WTC11 (cell line): ENCODE data around the gene PTX4. TPM values are rescaled to one million over a fixed set of nuclear protein-coding genes. Genes with fewer than 3 reads are reported as not detected.

Source experiments
- ATAC-seq: fragments of 200-7000 bp; cut with Tn5 transposase; 2 replicates; pipeline ENCODE4 v1.10.0; 2021; ENCODE audit warnings: mild to moderate bottlenecking, moderate library complexity
- CTCF ChIA-PET: fragments of 300-600 bp; sonication (Branson Sonifier 250); formaldehyde crosslinking; loops from one replicate; lab custom pipeline; 2021; ENCODE audit warnings: antibody characterized with exemption; lab: Charles Lee
- POLR2A ChIA-PET: fragments of 350-600 bp; sonication (Branson Sonifier 250); formaldehyde crosslinking; loops from one replicate; lab custom pipeline; 2021; ENCODE audit warnings: antibody characterized with exemption; lab: Charles Lee
- DNase-seq: peaks from one replicate; pipeline ENCODE4 v3.0.0; 2021; ENCODE audit warnings: low spot score
- H3K27ac Mint-ChIP-seq: 2 replicates; pipeline ENCODE4 v1.8.0; 2021; ENCODE audit warnings: mixed read lengths
- H3K27me3 Mint-ChIP-seq: 2 replicates; pipeline ENCODE4 v1.8.0; 2021; ENCODE audit warnings: low read depth, mild to moderate bottlenecking, moderate library complexity, mixed read lengths
- H3K36me3 Mint-ChIP-seq: 2 replicates; pipeline ENCODE4 v1.8.0; 2021; ENCODE audit warnings: mixed read lengths
- H3K4me1 Mint-ChIP-seq: 2 replicates; pipeline ENCODE4 v1.8.0; 2022; ENCODE audit warnings: mixed read lengths
- H3K4me3 Mint-ChIP-seq: 2 replicates; pipeline ENCODE4 v1.8.0; 2021; ENCODE audit warnings: mild to moderate bottlenecking, moderate library complexity, mixed read lengths
- H3K9me3 Mint-ChIP-seq: 2 replicates; pipeline ENCODE4 v1.8.0; 2021; ENCODE audit warnings: mixed read lengths
- ARID4B ChIP-seq: sonication (generic); formaldehyde crosslinking; IDR thresholded peaks from 2 replicates; pipeline ENCODE4 v1.8.0; 2023; ENCODE audit warnings: missing genetic modification reagents, mild to moderate bottlenecking, borderline replicate concordance
- CBFB ChIP-seq: sonication (generic); formaldehyde crosslinking; IDR thresholded peaks from 2 replicates; pipeline ENCODE4 v1.8.1; 2022; ENCODE audit warnings: mild to moderate bottlenecking, low read depth, missing genetic modification reagents
- CDX4 ChIP-seq: fragments of 250-450 bp; sonication (Bioruptor Pico); IDR thresholded peaks from 2 replicates; pipeline ENCODE4 v1.9.0; 2021; ENCODE audit warnings: moderate library complexity, mild to moderate bottlenecking, inconsistent platforms, borderline replicate concordance
- CREB1 ChIP-seq: sonication (generic); formaldehyde crosslinking; IDR thresholded peaks from 2 replicates; pipeline ENCODE4 v1.8.0; 2023; ENCODE audit warnings: mild to moderate bottlenecking, missing genetic modification reagents
- FOXP1 ChIP-seq: sonication (generic); formaldehyde crosslinking; IDR thresholded peaks from 2 replicates; pipeline ENCODE4 v1.8.0; 2022; ENCODE audit warnings: missing genetic modification reagents, mild to moderate bottlenecking, moderate library complexity, borderline replicate concordance
- FOXP4 ChIP-seq: sonication (generic); formaldehyde crosslinking; IDR thresholded peaks from 2 replicates; pipeline ENCODE4 v1.8.0; 2022; ENCODE audit warnings: mild to moderate bottlenecking, missing genetic modification reagents
- GABPB1 ChIP-seq: sonication (generic); formaldehyde crosslinking; IDR thresholded peaks from 2 replicates; pipeline ENCODE4 v1.8.1; 2023; ENCODE audit warnings: mild to moderate bottlenecking, missing genetic modification reagents
- IRF1 ChIP-seq: sonication (generic); formaldehyde crosslinking; IDR thresholded peaks from 2 replicates; pipeline ENCODE4 v1.8.0; 2023; ENCODE audit warnings: missing genetic modification reagents
- JAZF1 ChIP-seq: fragments of 250-450 bp; sonication (Bioruptor Pico); IDR thresholded peaks from 2 replicates; pipeline ENCODE4 v1.9.0; 2021; ENCODE audit warnings: moderate library complexity, mild to moderate bottlenecking, inconsistent platforms
- MXD4 ChIP-seq: fragments of 250-450 bp; sonication (Bioruptor Pico); IDR thresholded peaks from 2 replicates; pipeline ENCODE4 v1.8.0; 2021; ENCODE audit warnings: mild to moderate bottlenecking, moderate library complexity, borderline replicate concordance
- MYBL2 ChIP-seq: sonication (generic); formaldehyde crosslinking; IDR thresholded peaks from 2 replicates; pipeline ENCODE4 v1.8.1; 2023; ENCODE audit warnings: mild to moderate bottlenecking, moderate library complexity, missing genetic modification reagents
- NFATC4 ChIP-seq: fragments of 250-450 bp; sonication (Bioruptor Pico); IDR thresholded peaks from 2 replicates; pipeline ENCODE4 v1.9.0; 2021; ENCODE audit warnings: mild to moderate bottlenecking
- PRRX2 ChIP-seq: fragments of 250-450 bp; sonication (Bioruptor Pico); IDR thresholded peaks from 2 replicates; pipeline ENCODE4 v1.8.0; 2021; ENCODE audit warnings: mild to moderate bottlenecking
- RELA ChIP-seq: sonication (generic); formaldehyde crosslinking; IDR thresholded peaks from 2 replicates; pipeline ENCODE4 v1.8.1; 2022; ENCODE audit warnings: missing genetic modification reagents, mild to moderate bottlenecking, borderline replicate concordance
- RORB ChIP-seq: fragments of 250-450 bp; sonication (Bioruptor Pico); IDR thresholded peaks from 2 replicates; pipeline ENCODE4 v1.9.0; 2021; ENCODE audit warnings: mild to moderate bottlenecking
- SOX15 ChIP-seq: fragments of 250-450 bp; sonication (Bioruptor Pico); IDR thresholded peaks from 2 replicates; pipeline ENCODE4 v1.9.0; 2021; ENCODE audit warnings: mild to moderate bottlenecking
- TEAD4 ChIP-seq: sonication (generic); formaldehyde crosslinking; IDR thresholded peaks from 2 replicates; pipeline ENCODE4 v1.8.0; 2022; ENCODE audit warnings: mild to moderate bottlenecking, missing genetic modification reagents
- USF1 ChIP-seq: sonication (generic); formaldehyde crosslinking; IDR thresholded peaks from 2 replicates; pipeline ENCODE4 v1.8.0; 2022; ENCODE audit warnings: mild to moderate bottlenecking, missing genetic modification reagents
- ZNF138 ChIP-seq: sonication (generic); formaldehyde crosslinking; conservative IDR thresholded peaks from 2 replicates; pipeline ENCODE4 v1.8.1; 2022; ENCODE audit warnings: mild to moderate bottlenecking, moderate library complexity, missing genetic modification reagents
- ZNF396 ChIP-seq: fragments of 250-450 bp; sonication (Bioruptor Pico); IDR thresholded peaks from 2 replicates; pipeline ENCODE4 v1.8.0; 2021; ENCODE audit warnings: mild to moderate bottlenecking, moderate library complexity, borderline replicate concordance
- ZNF423 ChIP-seq: fragments of 250-450 bp; sonication (Bioruptor Pico); IDR thresholded peaks from 2 replicates; pipeline ENCODE4 v2.1.2; 2022; ENCODE audit warnings: mild to moderate bottlenecking, moderate library complexity
- ZNF532 ChIP-seq: fragments of 250-450 bp; sonication (Bioruptor Pico); IDR thresholded peaks from 2 replicates; pipeline ENCODE4 v1.9.0; 2021; ENCODE audit warnings: mild to moderate bottlenecking, borderline replicate concordance
- total RNA-seq: library from RNA; stranded (reverse); gene quantifications from 3 replicates; pipeline ENCODE4 v1.2.3, GENCODE V29; 2021

The PTX4 gene
- total RNA-seq, 1 experiment from 2014 or later, result 0.26 TPM

GRCh38 chr16:1450218-1450617 is 38.5 kb downstream of the PTX4 start:
- H3K4me1 Mint-ChIP-seq, result no peaks in the 10 kb centered on the region
- peaks cover 6% of the 10 kb centered on the region; the same call in 1 of the 2 replicates for H3K36me3 Mint-ChIP-seq
- no peaks in the 10 kb centered on the region for H3K27me3 Mint-ChIP-seq
- ChIA-PET POLR2A (no interaction called here), CTCF (no interaction called here)
- DNase-seq, result peak; percentile 72
- H3K9me3 Mint-ChIP-seq, result no peaks in the 10 kb centered on the region
- no peak overlapping the region for H3K27ac Mint-ChIP-seq
- no peak overlapping the region for H3K4me3 Mint-ChIP-seq
- TF ChIP-seq CREB1 (CRISPR knock-in tag), result no peak
- no peak for TF ChIP-seq MXD4 (CRISPR knock-in tag)
- no peak for TF ChIP-seq USF1 (CRISPR knock-in tag)
- no peak for TF ChIP-seq RORB (CRISPR knock-in tag)
- TF ChIP-seq MYBL2 (CRISPR knock-in tag), result no peak
- no peak for TF ChIP-seq CBFB (CRISPR knock-in tag)
- TF ChIP-seq TEAD4 (CRISPR knock-in tag), result no peak
- no peak for TF ChIP-seq ZNF396
- no peak for TF ChIP-seq GABPB1 (CRISPR knock-in tag)
- TF ChIP-seq ZNF532 (CRISPR knock-in tag), result no peak
- no peak for TF ChIP-seq FOXP4 (CRISPR knock-in tag)
- TF ChIP-seq PRRX2 (CRISPR knock-in tag), result no peak
- TF ChIP-seq SOX15 (CRISPR knock-in tag), result no peak
- peak; percentile 65 for ATAC-seq

- POLR2A ChIA-PET, result no interaction called here
- CTCF ChIA-PET, result no interaction called here
Observed at GRCh38 chr16:1449201-1449788, 39.4 kb downstream of the PTX4 start.

More at GRCh38 chr16:1449201-1449788, 39.4 kb downstream of the PTX4 start:
- ATAC-seq (no peak), DNase-seq (no peak)
- Mint-ChIP-seq H3K27ac (no peak overlapping the region), H3K4me1 (no peaks in the 10 kb centered on the region), H3K36me3 (peaks cover 6% of the 10 kb centered on the region; the same call in 1 of the 2 replicates), H3K27me3 (no peaks in the 10 kb centered on the region), H3K4me3 (no peak overlapping the region), H3K9me3 (no peaks in the 10 kb centered on the region)
- no peak for TF ChIP-seq NFATC4
- TF ChIP-seq ARID4B (CRISPR knock-in tag), result no peak
- TF ChIP-seq USF1 (CRISPR knock-in tag), result no peak
- no peak for TF ChIP-seq FOXP1 (CRISPR knock-in tag)
- TF ChIP-seq JAZF1 (CRISPR knock-in tag), result no peak
- no peak for TF ChIP-seq RELA (CRISPR knock-in tag)
- TF ChIP-seq IRF1 (CRISPR knock-in tag), result no peak
- TF ChIP-seq ZNF138 (CRISPR knock-in tag), result no peak
- no peak for TF ChIP-seq ZNF423 (CRISPR knock-in tag)
- TF ChIP-seq CDX4 (CRISPR knock-in tag), result no peak
- TF ChIP-seq, all 79 proteins: peak for 0
